NCI-H446 (cell line): Measurements from ENCODE around the gene PELI2.

Experiments
- DNase-seq, 2 experiments: peaks; one replicate each; lab custom pipeline; 2025; lab: John Stamatoyannopoulos, UW

The PELI2 gene

GRCh38 chr14:56300495-56300894 is 182.3 kb downstream of the PELI2 start:
- no peak for DNase-seq

DNA sequence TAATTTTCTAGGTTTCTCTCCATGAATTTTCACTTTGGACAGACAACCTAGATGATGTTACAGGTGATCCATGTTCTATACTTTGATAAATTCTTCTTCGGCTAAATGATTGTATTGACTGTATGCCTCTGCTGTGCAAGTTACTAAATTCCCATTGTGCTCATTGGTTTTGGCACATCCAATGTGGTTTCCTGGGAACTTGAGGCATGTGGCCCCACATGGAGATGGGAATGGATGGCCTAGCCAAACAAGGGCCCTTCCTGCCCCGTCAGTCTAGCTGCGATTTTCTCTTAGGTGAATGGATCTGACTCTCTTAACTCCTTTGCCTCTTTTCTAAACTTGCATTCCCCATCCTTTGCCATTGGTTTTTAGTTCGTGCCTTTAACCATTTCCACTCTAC is 186.2 kb downstream of the PELI2 start:
- DNase-seq = no peak

DNA sequence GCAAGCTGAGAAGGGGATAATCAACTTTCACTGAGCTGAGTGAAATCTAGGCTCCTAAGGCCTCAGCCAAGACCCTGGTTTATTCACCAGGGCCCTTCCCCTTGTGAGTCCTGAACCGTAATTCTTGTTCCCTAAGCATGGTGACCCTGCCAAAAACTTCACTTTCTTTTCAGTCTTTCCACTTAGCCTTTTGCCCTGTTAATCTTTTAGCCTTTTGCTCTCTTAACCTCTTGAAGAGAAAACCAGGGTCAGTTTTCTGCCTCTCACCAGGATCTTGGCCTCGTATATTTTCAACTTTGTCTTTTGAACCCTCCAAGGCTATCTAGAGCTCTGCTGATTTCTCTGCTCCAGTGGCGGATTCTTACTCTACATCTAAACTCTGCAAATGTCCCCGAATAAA is 191.0 kb downstream of the PELI2 start:
- DNase-seq = no peak

GRCh38 chr14:56310643-56311042 is 192.4 kb downstream of the PELI2 start:
- no peak for DNase-seq

- DNase-seq = no peak
These were observed 195.6 kb downstream of the PELI2 start for GRCh38 chr14:56313789-56314188.

- no peak for DNase-seq
These were observed 200.3 kb downstream of the PELI2 start for GRCh38 chr14:56318393-56319115.

DNA sequence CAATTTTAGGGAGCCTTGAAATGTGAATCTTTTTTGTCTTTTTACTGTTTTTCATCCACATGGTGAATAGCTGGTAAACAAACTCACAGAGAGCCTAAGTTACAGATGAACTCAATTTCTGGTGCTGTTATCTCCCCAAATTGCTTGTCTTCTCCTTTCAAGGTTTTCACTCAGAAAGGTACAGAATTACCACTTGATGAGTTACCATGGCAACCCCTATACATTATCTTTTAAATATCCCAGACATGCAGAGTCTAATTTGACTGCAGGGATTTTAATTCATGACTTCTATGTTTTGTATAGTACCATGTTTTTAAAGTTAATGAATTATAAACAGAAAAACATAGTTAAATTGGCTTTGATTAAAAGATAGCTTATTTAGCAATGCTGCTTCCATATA is 203.7 kb downstream of the PELI2 start:
- DNase-seq = no peak

DNA sequence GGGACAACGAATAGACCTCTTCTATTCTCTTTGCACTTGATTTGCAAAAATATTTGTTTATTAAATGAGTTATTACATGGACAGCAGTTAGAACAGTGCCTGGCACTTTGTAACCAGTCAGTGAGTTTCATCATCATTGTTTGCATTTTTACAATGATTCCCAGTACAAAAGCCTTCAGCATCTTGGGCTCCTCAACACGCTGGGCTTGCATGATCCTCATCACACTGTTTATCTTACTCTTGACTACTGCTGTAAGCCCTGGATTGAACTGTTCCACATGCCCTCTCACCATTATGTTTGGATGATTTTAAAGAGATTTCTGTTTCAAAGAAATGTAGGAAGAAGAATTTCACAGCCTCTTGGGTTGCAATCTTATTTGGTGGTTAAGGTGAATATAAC is 204.3 kb downstream of the PELI2 start:
- DNase-seq = no peak

DNA sequence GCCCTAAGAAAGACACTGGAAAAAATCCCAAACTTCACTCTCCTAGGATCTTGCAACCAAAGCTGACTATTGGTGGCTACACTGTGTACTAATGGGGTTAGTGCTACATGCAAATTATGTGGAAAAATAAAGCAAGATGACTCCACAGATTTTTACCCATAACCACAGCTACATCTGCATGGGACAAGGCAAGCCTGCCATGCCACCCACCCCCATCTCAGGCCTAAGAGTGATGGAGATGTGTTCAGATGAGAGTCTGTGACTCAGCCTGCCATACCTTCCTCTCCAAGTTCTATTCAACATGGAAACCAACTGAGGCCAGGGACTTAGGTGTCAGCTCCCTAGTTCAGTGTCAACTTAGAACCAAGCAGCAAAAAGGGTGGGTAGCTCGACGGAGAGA is 206.2 kb downstream of the PELI2 start:
- no peak for DNase-seq

- no peak for DNase-seq
These were observed 206.9 kb downstream of the PELI2 start for GRCh38 chr14:56324856-56325699.

- DNase-seq = no peak
These were observed 209.8 kb downstream of the PELI2 start for GRCh38 chr14:56328021-56328420.

DNA sequence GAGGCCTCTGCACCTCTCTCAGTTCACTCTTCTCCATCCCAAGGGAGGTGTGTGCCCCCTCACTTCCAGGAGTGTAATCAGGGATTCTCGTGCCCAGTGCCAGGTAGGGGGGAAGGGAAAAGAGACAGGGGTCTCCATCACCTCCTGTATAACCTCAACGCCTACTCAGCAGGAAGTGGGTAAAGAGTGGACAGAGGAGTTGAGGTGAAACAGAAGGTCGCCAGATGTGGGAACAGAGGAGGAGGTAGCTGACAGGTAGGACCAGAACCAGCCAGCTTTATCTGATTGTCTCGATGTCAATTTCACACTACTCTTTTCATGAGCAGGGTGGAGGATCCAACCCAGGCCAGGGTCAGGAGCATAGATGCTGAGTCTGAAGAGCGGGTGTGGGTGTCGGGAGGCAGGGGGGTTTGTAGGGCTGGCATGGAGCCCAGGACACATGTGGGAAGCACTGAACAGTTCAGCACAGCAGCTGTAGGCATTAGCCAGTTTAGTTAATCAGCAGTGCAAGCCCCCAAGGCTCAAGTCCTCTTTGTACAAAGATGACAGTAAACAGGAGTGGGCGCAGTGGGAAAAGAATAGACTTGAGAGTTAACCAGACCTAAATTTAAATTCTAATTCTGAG is 213.5 kb downstream of the PELI2 start:
- DNase-seq = no peak

GRCh38 chr14:56333359-56334292 is 215.4 kb downstream of the PELI2 start:
- peak in 1 of 2 experiments; percentile 15 for DNase-seq

DNA sequence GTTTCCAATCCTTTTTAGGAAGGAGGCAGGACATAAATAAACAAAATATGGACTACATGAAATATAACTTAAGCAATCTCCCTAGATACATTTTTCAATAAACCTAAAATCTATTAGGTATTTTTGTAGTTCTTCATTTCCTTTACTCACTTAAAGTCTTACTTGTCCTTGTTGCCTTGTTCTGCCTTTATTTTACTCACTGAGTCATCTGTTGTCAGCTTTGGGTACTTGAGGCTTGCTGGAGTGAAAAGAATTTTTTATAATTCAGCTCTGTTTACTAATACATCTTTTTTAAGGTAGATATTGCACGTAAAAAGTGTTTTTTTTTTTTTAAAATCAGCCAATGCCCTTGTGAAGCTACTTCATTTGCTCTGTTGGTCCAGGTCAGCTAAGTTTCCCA is 216.2 kb downstream of the PELI2 start:
- DNase-seq = no peak

- DNase-seq = no peak
These were observed 220.5 kb downstream of the PELI2 start for GRCh38 chr14:56338674-56339073.

GRCh38 chr14:56339855-56340701 is 221.9 kb downstream of the PELI2 start:
- peak in 1 of 2 experiments; percentile 44 for DNase-seq

DNA sequence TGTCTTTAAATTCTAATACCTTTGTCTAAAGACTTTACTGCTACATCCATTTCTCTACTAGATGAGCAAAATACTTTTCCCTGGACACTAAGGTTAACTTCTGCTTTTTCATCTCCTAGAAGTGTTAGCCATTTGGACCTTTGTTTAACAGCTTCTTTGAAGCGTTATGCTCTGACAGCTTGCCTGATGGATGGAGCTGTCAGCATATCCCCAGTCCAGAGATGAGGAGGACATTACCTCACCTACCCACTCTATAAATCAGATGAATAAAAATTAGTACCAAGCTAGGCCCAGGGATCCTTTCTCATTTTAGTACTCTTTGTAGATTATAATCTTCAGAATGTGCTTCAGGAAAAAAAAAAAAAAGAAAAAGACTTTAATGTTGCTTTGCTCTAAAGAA is 222.7 kb downstream of the PELI2 start:
- DNase-seq = no peak

- DNase-seq = no peak
These were observed 223.7 kb downstream of the PELI2 start for GRCh38 chr14:56341766-56342493.

GRCh38 chr14:56342494-56342942 is 224.3 kb downstream of the PELI2 start:
- no peak for DNase-seq

DNA sequence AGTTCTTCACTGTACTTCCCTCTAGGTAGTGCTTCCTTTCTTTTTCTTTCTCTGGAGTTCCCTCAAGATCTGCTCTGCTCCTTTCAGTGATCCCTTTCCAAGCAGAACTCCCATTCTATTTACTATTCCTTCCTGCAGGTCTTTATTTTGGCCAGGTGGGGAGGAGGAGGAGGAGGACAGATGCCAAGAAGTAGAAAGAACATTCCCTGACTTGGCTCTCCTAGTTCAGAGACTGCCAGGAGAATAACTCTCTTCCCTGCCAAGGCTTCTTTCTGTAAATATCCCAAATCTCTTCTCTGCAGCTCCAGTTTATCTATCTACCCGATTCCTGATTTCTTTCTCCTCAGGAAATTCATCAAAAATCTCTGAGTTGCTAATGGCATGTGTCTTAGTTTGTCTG is 231.7 kb downstream of the PELI2 start:
- DNase-seq = no peak
